Erythroblast (primary cell): ENCODE results near the gene DOK5.

Experiments
- GATA1 ChIP-seq: IDR thresholded peaks from 2 replicates; pipeline ENCODE4 v1.6.1; 2011; ENCODE audit warnings: low read depth, mild to moderate bottlenecking, control low read depth, low read length, moderate library complexity
- POLR2A ChIP-seq: IDR thresholded peaks from 2 replicates; pipeline ENCODE4 v1.6.1; 2011; ENCODE audit warnings: mild to moderate bottlenecking, low read length

DNA sequence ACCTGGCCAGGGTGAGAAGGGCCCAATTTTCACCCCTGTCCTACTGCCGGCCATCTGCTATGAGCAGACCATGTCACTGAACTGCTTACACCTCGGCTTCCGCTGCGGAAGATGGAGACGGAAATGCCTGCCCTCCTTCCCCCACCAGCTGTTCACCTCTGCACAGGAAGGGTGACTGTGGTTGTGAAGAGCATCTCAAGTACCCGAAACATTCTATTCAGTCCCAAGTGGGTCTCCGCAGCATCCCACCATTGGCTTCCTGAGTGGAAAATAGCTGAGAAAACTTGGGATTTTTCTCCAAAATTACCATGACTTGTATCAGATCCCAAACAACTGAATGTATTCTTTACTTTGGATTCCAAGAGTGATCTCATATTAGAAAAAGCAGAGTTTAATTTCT is 16.1 kb downstream of the DOK5 start:
- TF ChIP-seq POLR2A, result no peak
- no peak for TF ChIP-seq GATA1
